C4-2B (cell line): ENCODE data around the gene ZC3H15.
"Not testable (repeated sequence)": the region's sequence is repeated elsewhere in the genome, so short reads cannot be mapped to it uniquely, and the experiment has no call there.

ENCODE experiments used
- H3K27ac ChIP-seq: fragments of 450-650 bp; 2 replicates; pipeline ENCODE4 v1.5.1; 2017
- ZFX ChIP-seq: fragments of 450-650 bp; IDR thresholded peaks from 2 replicates; pipeline ENCODE4 v1.6.1; 2017
- TF ChIP-seq, protein P1 (sequence below): fragments of 450-650 bp; conservative IDR thresholded peaks from 2 replicates; pipeline ENCODE4 v1.5.1; 2017; ENCODE audit warnings: mild to moderate bottlenecking

Gene ZC3H15

DNA sequence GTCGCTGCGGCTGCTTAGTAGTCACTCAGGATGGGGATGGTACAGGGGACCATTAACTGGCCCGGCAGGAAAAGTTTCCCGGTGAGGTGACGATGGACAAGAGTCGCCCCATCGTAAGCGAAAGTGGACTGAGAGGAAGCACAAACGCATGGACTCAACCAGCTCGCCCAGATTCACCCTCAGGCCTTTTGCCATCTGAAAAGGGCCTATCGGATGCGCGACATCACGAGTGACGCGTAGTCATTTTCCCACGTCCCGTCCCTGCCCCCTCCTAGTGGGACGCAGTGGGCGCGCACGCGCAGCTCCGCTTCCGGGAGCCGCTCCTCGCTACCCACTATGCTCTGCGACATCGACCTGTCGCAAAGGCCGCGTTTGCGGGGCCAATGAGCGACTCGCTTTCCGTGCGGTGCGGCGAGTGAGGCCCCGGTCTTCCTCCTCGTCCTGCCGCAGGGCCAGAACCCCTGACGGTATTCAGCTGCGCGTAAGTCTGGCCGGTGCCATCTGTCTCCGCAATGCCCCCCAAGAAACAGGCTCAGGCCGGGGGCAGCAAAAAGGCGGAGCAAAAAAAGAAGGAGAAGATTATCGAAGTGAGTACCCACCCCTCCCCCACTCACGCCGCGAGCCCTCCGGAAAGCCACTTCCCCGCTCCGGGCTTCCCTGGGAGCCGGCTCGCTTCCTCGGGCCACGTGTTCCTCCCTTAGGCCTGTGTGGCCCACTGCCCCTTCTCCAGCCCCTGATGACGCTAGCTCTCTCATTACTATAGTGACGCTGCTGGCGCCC, at the start of gene ZC3H15:
Gene ZC3H15 (plus strand): TSS at position 390 of the 780 bp plus-strand sequence. CDS start 123 bp downstream, at position 513.
- H3K27ac ChIP-seq: peak within 1 kb of the TSS; percentile 96
- TF ChIP-seq, protein P1, sequence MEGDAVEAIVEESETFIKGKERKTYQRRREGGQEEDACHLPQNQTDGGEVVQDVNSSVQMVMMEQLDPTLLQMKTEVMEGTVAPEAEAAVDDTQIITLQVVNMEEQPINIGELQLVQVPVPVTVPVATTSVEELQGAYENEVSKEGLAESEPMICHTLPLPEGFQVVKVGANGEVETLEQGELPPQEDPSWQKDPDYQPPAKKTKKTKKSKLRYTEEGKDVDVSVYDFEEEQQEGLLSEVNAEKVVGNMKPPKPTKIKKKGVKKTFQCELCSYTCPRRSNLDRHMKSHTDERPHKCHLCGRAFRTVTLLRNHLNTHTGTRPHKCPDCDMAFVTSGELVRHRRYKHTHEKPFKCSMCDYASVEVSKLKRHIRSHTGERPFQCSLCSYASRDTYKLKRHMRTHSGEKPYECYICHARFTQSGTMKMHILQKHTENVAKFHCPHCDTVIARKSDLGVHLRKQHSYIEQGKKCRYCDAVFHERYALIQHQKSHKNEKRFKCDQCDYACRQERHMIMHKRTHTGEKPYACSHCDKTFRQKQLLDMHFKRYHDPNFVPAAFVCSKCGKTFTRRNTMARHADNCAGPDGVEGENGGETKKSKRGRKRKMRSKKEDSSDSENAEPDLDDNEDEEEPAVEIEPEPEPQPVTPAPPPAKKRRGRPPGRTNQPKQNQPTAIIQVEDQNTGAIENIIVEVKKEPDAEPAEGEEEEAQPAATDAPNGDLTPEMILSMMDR: no peak
- peak; percentile 66 for TF ChIP-seq ZFX

DNA sequence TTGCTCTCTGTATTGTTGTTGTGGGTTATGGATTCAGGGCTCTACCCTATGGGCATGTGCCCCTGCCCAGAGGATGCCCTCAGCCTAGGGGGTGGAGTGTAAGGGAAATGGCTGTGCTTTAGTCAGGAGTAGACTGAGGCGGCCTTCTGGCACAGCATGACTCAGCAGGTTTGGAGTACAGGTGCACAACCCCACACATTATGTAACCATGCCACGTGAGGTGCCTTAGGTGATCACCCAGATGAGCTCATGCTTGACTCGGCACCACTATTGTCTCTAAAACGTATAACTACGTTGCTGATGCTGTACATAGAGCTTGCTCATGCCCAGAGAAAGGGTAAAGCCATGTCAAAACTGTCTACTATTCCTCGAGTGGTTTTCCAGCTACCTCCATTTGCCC, 48.3 kb upstream of the ZC3H15 start:
- TF ChIP-seq, protein P1: no peak
- TF ChIP-seq ZFX: no peak
- no peak overlapping the region for H3K27ac ChIP-seq

DNA sequence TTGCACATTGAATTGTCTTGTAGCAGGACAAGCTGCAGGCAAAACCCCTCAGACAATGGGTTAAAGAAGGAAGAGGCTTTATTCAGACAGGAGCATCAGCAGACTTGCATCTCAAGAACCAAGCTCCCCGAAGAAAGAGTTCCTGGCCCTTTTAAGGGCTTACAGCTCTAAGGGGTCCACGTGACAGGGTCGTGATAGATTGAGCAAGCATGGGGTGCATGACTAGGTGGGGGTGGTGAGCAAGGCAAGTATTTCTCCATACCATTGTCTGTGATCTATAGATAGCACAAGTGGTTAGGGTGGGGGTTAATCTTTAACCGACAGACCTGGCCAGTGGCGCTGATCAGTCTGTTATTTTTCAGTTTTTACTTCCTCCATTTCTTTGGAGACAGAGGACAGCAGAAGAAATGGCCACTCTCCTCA, 46.4 kb upstream of the ZC3H15 start:
- H3K27ac ChIP-seq: not testable (repeated sequence)

DNA sequence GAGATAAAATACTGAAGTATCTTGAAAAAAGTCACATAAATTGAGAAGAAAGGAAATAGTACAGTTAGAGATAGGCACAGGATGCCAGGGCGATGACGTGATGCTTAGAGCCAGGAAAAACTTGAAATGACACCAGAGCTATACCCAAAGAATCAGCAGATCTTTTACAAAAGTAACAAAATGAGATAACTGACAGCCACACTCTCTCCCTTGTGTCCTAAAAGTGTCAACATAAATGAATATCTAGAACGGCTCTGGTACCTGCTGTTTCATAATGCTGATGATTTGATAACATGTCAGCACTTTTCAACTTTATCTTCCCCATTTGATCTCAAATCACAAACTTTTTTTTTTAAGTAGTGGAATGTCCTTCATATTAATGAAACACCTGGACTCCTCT, 45.6 kb upstream of the ZC3H15 start:
- no peak overlapping the region for H3K27ac ChIP-seq
- TF ChIP-seq, protein P1: no peak
- TF ChIP-seq ZFX: no peak

DNA sequence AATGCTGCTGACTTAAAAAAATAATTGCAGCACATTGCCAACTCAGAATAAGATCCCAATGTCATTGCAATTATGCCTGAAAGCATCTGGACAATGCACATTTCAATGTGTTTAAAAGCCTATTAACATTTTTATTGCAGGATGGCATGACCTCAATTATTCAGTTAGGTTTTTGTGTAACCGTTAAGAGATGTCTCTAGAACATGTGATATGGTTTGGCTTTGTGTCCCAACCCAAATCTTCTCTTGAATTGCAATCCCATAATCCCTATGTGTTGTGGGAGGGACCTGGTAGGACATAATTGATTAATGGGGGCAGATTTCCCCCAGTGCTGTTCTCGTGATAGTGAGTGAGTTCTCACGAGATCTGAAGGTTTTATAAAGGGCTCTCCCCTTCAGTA, 43.2 kb upstream of the ZC3H15 start:
- no peak overlapping the region for H3K27ac ChIP-seq
- TF ChIP-seq ZFX: no peak
- TF ChIP-seq, protein P1: no peak

DNA sequence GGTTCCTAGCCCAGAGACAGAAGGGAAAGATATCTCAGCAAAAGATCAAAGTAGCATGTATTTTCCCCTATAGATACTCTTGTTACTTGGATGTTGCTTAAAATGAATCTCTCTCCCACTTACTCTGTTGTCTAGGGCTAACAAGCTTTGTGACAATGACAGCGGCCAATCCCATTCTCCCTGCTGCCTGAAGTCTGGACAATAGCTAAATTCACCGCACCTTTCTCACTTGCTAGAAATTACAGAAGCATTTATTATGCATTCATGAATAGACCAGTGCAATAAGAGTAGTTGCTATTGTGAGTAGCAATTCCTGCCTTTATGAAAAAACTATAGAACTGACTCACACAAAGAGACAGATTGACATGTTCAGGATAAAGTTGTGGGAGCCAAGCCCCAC, 42.2 kb upstream of the ZC3H15 start:
- TF ChIP-seq, protein P1: no peak
- no peak for TF ChIP-seq ZFX
- no peak overlapping the region for H3K27ac ChIP-seq

DNA sequence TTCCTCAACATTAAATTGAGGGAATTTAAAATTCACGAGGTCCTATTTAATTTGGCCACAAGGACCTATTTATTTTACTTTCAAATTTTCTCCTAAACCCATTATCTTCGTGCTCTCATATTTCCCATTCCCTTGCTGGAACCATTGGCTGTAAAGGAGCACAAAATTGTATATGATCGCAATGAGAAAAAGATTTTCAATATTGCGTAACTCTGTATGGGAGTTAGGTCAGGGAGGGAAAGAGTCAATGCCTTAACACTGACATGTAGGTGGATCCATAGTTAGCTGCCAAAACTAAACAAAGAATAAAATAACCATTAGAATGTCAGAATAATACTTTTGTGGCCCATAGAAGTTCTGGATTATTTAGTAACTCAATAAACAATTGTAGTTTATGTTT, 40.6 kb upstream of the ZC3H15 start:
- no peak overlapping the region for H3K27ac ChIP-seq
- no peak for TF ChIP-seq ZFX
- TF ChIP-seq, protein P1: no peak

DNA sequence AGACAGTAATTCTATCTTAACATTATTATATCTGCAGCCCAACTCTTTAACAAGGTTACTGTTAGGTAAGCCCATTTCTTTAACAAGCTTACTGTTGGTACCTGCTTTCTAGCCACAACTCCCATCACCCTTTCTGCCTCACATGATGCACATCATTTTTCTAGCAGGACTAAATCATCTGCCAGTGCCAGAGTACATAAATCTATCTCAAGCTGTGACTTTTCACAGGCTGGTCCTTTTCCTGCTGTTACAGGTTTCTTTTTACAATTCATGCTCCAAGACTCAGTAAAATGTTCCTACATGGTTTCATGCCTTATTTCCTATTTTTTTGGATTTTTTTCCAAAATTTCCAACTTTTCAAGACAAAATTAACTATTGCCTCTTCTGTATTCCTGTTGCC, 30.4 kb upstream of the ZC3H15 start:
- H3K27ac ChIP-seq: no peak overlapping the region
- no peak for TF ChIP-seq ZFX
- TF ChIP-seq, protein P1: no peak
